H1 (cell line): ENCODE results near the gene BEST1. TPM values are rescaled to one million over a fixed set of nuclear protein-coding genes. Genes with fewer than 3 reads are reported as not detected.

ENCODE experiments used
- BCL11A ChIP-seq, 2 experiments: IDR thresholded peaks; one replicate each; pipeline ENCODE4 v1.6.1; 2011; ENCODE audit warnings: low read depth in 2 of 2, low read length in 2 of 2, mild to moderate bottlenecking in 2 of 2
- CTBP2 ChIP-seq: IDR thresholded peaks from 2 replicates; pipeline ENCODE4 v1.7.0; 2011; ENCODE audit warnings: borderline replicate concordance, mild to moderate bottlenecking, moderate library complexity, mixed read lengths, low read length; ENCODE audit not compliant: insufficient read depth, insufficient read length
- GABPA ChIP-seq: IDR thresholded peaks from 2 replicates; pipeline ENCODE4 v1.6.1; 2011; ENCODE audit warnings: mild to moderate bottlenecking, low read length, moderate library complexity, borderline replicate concordance; ENCODE audit not compliant: insufficient read depth
- RNF2 ChIP-seq: fragments of 200-900, 300-1000 bp; sonication (generic); IDR thresholded peaks from 2 replicates; pipeline ENCODE4 v1.7.1; 2016; ENCODE audit warnings: borderline replicate concordance, low read depth, mild to moderate bottlenecking, antibody characterized with exemption, low read length; ENCODE audit not compliant: poor library complexity, severe bottlenecking; ENCODE audit errors: missing control alignments
- polyA plus RNA-seq, 7 experiments: library from polyadenylated mRNA; depleted of rRNA in 3 of 7; stranded (reverse) in 5 of 7; unstranded in 2 of 7; fragments of >200 nt in 5 of 7; fragments of 200-250 nt in 2 of 7; gene quantifications; 1 replicate in 5 of 7; 2 replicates in 1 of 7; 4 replicates in 1 of 7; pipeline versions ENCODE4 v1.2.1 to v1.2.3, GENCODE V29; 2011 to 2013; ENCODE audit warnings: missing spikeins in 2 of 7, mixed read lengths in 2 of 7
- total RNA-seq: library from RNA; stranded (reverse); fragmentation: NEBNext Ultra II Directional; extraction: Animal tissue kit (Norgen Biotek cat#: 25700); gene quantifications from 2 replicates; pipeline ENCODE4 v1.2.1, GENCODE V29; 2021

BEST1 gene
- total and polyA plus RNA-seq, 2 of the 8 experiments (the other 6 are each of a cell fraction or from before 2014, with no cell fraction given), result 0.22 to 0.62 TPM

DNA sequence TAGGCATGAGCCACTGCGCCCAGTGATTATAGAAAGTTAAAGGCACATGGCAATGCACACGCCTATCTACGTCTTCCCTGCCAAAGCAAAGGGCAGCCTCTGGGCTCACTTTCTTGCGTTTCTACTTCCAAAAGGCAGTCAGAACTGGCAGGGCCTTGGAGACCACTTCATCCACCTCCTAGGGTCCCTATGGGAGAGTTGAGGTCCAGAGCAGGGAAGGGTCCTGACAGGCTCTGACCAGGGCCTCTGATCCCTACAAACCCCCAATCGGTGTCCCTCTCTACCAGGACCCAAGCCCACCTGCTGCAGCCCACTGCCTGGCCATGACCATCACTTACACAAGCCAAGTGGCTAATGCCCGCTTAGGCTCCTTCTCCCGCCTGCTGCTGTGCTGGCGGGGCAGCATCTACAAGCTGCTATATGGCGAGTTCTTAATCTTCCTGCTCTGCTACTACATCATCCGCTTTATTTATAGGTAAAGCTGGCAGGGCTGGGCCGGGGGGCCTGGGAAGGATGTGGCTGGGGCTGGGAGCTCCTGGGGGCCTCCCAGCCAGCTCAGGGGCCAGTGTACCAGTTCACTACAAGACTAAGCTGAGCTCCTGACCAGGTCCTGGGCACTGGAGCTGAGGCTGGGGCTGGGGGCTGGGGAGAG lies 1.5 kb downstream of the BEST1 start (continued):
- TF ChIP-seq BCL11A (IDR thresholded peaks at IDR 0.05; ENCODE audit: low read depth in 2 of 2, low read length in 2 of 2) (no peak), GABPA (no peak), CTBP2 (no peak), RNF2 (no peak)
